ENCODE measurements around the gene ADPRM.
A peak's percentile ranks its signal among the peaks of the same experiment; 100 is the strongest.

ADPRM gene

GRCh38 chr17:10757647-10758046 lies 60.3 kb downstream of the ADPRM start:
- Histone ChIP-seq H3K36me3 (ENCODE audit: control insufficient read depth in 2 of 2, insufficient read depth in 2 of 2, low read length in 2 of 2) (no peaks in the 10 kb centered on the region), H3K4me3 (ENCODE audit: low read length in 2 of 2) (no peak overlapping the region), H3K27ac (ENCODE audit: low read depth in 2 of 2, low read length in 2 of 2) (peak overlapping the region; percentile 69 to 72), H3K4me1 (ENCODE audit: control insufficient read depth in 2 of 2, insufficient read depth in 2 of 2, low read length in 2 of 2) (peaks cover 3 to 17% of the 10 kb centered on the region in 2 donors), H3K9me3 (ENCODE audit: control insufficient read depth in 2 of 2, low read length in 2 of 2) (no peaks in the 10 kb centered on the region), H3K27me3 (ENCODE audit: control insufficient read depth in 2 of 2, insufficient read depth in 2 of 2, low read length in 2 of 2) (no peaks in the 10 kb centered on the region), H3K9ac (ENCODE audit: low read depth in 1 of 2, low read length in 2 of 2) (no peak overlapping the region)

GRCh38 chr17:10758062-10758461 lies 60.7 kb downstream of the ADPRM start:
- Histone ChIP-seq H3K36me3 (ENCODE audit: control insufficient read depth in 2 of 2, insufficient read depth in 2 of 2, low read length in 2 of 2) (no peaks in the 10 kb centered on the region), H3K9me3 (ENCODE audit: control insufficient read depth in 2 of 2, low read length in 2 of 2) (no peaks in the 10 kb centered on the region), H3K27me3 (ENCODE audit: control insufficient read depth in 2 of 2, insufficient read depth in 2 of 2, low read length in 2 of 2) (no peaks in the 10 kb centered on the region), H3K27ac (ENCODE audit: low read depth in 2 of 2, low read length in 2 of 2) (peak overlapping the region; percentile 69 to 72), H3K4me1 (ENCODE audit: control insufficient read depth in 2 of 2, insufficient read depth in 2 of 2, low read length in 2 of 2) (peaks cover 3 to 17% of the 10 kb centered on the region in 2 donors), H3K4me3 (ENCODE audit: low read length in 2 of 2) (no peak overlapping the region), H3K9ac (ENCODE audit: low read depth in 1 of 2, low read length in 2 of 2) (no peak overlapping the region)

Measured in mucosa of rectum (tissue), 2 donors.